Stimulated activated CD4-positive, alpha-beta T cell treated with anti-CD3 and anti-CD28 coated beads, Interleukin-1b, Interleukin-23, amount 100 ng/mL, for 4 hours (primary cell): ENCODE data around the gene SHISAL1.
"Not testable (repeated sequence)": the region's sequence is repeated elsewhere in the genome, so short reads cannot be mapped to it uniquely, and the experiment has no call there.

Experiments used
- DNase-seq, 2 donors: peaks; one replicate each; pipeline ENCODE4 v3.0.0-alpha.2; 2020; ENCODE audit warnings: low read depth in 2 of 2

SHISAL1 gene

DNA sequence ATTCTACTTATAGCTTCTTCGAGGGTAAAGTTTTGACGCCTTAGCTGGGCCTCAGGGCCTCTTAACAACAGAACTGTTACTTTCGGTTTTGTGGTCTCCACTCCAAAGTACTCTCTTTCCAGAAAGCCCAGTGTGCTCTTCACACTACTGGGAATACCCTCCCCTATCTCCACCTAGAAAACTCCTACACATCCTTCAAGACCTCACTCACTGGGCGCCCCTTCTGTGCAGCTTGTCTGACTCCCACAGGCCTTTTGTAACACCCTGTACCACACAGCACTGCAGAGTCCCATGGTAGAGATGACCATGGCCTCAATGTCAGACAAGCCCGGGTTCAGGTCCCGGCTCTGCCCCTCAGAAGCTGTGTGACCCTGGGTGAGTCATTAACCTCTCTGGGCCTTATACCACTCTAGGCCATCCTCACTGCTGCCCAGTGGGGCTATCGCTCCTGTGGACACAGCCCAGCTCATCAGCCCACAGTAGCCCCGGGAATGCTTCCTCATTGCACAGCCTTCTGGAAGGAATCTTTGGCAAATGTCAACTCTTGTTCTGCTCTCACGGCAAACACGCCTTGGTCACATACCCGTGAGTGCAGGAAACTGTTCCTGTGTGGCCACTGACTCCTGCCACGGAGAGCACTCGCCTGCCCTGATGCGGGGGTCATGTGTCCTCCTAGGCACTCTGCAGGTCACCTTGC lies 51.4 kb downstream of the SHISAL1 start:
- no peak for DNase-seq

DNA sequence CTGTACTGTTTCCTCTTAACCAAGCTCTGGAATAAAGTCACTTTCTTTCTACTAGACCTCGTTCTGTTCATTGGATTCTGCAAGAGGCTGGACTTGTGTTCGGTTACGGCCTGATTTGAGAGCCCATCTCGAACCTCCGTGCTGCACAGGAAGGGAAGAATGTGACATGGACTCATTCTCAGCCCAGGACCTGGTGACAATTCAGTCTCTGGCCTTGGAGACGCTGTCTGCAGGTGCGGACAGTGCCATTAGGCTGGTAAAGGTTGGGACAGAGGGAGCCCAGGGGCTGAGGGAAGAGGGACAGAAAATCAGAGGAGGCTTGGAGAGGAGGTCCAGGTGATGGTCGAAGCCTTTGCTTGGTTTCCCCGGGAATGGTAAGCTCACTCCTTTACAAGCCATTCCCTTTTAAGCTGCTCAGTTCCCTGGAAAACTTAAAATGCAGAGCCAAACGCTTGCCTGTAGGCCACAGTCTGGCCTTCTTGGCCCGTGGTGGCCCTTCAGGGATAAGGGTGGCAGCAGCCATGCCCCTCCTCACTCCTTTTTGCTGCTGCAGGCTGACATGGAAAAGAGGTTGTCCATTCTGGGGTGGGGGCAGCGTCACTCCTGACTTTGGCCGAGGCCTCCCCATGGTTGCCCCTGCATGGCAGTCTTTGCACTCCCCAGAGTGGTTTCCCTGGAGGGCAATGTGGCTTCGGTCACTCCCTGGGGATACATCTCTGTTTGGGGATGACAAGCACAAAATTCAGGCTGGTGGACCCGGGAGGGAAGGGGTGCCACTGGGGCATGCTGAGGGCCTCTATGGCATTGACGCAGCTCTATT lies 52.3 kb downstream of the SHISAL1 start:
- DNase-seq = no peak

GRCh38 chr22:44259366-44260215 lies 53.2 kb downstream of the SHISAL1 start:
- DNase-seq = no peak

DNA sequence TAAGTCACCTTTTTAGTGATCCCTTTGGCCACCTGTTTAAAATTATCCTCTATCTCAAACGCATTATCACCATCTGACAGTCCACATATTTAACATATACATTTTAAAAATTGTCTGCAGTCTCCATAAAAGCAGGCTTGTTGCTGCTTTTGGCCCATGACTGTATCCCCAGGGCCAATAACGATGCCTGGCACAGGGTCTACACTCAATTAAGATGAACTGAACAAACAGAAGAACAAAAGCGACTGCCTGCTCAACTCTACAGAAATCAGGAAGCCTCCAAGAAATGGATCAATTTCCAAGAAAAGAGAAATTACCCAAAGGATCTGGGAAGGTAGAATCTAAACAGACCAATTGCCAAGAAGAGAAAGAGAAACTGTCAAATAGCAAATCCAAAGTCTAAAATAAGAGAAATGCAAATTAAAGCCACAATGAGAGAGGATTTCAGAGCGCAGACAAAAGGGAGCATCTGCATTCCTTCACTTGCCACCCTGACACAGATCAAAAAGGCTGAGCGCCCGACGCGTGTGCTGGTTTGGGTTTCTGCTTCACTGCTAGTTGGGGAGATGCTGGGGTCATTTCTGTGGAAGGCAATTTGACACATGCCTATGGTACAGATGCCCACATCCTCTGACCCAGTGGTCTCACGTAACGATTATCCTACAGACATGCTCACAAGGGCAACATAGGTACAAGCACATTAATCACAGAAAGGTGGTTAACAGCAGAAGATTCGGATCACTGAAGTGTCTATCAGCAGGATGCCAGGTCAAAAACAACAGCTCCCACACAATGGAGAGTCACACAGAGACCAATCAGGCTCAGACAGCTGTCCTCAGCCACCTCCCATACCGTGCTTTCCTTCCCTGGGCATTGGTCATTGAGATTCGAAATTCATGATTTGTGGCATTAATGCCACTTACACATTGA lies 55.9 kb downstream of the SHISAL1 start:
- DNase-seq = no peak

DNA sequence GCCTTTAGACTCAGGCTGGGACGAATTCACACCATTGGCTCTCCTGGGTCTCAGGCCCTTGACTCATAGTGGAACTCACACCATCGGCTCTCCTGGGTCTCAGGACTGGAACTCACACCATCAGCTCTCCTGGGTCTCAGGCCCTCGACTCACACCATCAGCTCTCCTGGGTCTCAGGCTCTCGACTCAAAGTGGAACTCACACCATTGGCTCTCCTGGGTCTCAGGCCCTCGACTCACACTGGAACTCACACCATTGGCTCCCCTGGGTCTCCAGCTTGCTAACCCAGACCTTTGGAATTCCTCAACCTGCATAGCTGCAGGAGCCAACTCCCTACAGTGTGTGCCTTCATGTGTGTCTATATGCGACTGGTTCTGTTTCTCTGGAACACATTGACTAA lies 56.7 kb downstream of the SHISAL1 start:
- DNase-seq = no peak

DNA sequence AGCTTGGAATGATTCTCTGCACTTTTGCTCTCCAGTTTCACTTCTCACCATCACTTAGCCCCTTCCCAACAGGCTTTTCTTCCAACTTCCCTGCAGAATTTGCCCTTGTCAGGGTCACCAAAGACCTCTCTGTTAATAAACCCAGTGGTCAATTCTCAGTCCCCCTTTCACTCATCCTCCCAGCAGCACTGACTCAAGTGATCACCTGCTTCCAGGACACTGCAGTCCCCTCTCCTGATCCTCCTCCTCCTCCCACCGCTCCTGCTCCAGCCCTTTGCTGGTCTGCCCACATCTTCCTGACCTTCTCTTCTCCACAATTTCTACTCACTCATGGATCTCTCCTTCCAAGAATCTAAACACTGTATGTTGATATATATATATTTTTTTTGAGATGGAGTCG lies 57.9 kb downstream of the SHISAL1 start:
- no peak for DNase-seq

DNA sequence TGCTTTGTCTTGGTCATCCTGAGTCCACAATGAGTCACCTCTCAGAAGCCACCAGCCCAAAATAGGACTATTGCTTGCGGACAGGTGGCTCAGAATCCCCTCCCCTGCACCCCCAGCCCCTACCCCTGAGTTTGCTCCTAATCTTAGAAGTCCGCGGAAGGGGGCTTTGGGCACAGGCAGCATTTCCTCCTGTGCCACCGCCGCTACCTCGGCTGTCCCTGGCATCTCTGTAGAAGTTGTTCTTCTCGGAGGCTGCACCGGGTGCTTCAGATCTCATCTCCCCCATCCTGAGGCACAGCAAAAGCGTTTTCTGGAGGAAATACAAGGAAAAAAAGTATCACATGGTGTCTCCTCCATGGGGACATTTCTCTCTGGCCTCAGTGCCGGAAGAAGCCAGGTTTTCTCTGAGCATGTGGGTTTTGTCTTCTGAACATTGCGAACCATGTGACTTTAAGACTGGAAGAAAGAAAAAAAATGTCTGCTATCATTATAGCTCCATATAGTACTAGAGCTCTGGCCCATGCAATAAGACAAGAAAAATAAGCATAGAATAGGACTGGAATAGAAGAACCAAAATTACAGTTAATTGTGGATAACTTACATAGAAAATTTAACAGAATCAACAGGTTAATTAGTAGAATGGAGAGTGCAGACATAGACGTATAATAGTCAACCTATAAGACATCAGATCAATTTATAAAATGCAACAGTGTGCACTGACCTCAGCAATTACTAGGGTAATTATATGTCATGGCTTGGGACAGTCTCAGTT lies 63.2 kb downstream of the SHISAL1 start:
- DNase-seq = no peak

GRCh38 chr22:44248926-44249325 lies 63.8 kb downstream of the SHISAL1 start:
- no peak for DNase-seq

DNA sequence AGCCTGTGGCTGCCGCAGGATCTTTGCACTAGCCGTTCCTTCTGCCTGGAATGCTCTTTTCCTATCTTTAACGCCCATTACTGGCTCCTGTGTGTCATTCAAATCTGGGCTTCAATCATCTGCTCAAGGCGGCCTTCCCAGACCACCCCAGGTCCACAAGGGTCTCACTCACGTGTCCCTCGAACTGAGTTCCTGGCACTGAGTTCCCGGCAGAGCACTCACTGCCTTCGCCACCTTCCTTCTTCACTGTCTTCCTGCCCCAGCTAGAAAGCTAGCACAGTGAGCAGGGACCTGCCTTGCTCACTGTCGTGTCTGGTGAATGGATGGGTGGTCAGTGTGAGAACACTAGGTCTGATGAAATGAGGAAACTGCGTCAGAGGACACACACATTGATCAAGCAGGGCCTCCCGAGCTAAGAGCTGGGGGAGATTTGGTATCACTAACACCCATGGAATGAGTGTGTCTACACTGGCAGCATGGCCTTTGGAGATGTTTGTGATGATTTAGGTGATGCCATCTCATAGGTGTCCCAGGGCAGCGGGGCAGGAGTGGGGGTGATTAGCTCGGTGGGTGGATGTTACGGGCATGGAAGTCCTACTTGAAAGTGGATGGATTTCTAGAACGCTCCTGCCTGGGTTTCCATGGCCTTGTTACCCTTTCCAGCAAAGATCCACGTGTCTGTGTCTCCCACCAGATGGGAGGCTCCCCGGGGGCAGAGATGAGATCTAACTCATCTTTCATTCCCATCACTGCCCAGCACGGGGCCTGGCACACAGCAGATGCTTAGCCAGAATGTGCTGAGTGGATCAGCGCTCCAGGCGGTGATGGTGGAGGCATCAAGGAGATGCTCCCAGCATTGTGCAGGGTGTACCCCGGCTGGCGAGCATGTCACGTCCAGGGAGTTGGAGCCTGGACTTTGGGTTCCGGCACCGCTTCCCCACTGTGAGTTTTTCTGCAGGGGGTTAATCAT lies 64.5 kb downstream of the SHISAL1 start:
- DNase-seq = no peak

- DNase-seq = no peak
Observed at GRCh38 chr22:44247346-44247745, 65.4 kb downstream of the SHISAL1 start.

GRCh38 chr22:44246615-44247326 lies 66.0 kb downstream of the SHISAL1 start:
- DNase-seq = no peak

GRCh38 chr22:44245867-44246266 lies 66.9 kb downstream of the SHISAL1 start:
- no peak for DNase-seq

- no peak for DNase-seq
Observed at GRCh38 chr22:44245438-44245837, 67.3 kb downstream of the SHISAL1 start.

DNA sequence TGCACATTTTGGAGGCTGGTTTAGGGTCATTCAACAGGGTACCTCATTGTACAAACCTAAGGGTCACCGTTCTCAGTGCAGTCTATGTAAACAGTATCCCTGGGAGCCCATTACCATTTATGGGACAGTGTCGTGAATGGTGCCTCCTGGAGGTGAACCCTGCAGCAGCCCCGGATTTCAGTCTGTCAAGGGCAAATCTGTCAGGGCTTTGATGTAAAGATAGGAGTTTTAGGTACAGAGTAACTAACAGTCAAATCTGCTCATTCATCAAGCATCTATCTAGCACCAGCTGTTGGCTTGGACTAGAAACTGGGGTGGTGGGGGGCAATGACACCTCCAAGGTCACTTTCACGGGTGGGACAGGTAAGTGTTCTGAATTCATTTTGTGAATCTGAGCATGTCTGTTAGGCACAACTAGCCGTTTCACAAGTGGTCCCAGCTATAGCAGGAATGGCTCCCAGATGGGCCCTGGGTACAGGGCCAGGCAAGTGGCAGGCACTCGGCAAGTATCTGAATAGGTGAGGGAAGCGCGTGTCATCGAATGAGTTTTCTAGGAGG lies 68.4 kb downstream of the SHISAL1 start:
- no peak for DNase-seq

GRCh38 chr22:44243761-44244160 lies 69.0 kb downstream of the SHISAL1 start:
- no peak for DNase-seq

- DNase-seq = no peak
Observed at GRCh38 chr22:44242946-44243724, 69.6 kb downstream of the SHISAL1 start.

DNA sequence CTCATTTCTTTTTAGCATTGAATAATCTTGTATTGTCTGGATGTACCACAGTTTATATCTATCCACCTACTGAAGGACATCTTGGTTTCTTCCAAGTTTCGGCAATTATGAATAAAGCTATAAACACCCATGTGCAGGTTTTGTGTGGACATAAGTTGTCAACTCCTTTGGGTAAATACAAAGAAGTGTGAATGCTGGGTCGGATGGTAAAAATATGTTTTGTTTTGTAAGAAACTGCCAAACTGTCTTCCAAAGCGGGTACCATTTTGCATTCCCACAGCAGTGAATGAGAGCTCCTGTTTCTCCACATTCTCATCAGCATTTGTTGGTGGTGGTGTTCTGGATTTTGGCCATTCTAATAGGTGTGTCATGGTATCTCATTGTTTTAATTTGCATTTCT lies 71.6 kb downstream of the SHISAL1 start:
- not testable (repeated sequence) for DNase-seq

DNA sequence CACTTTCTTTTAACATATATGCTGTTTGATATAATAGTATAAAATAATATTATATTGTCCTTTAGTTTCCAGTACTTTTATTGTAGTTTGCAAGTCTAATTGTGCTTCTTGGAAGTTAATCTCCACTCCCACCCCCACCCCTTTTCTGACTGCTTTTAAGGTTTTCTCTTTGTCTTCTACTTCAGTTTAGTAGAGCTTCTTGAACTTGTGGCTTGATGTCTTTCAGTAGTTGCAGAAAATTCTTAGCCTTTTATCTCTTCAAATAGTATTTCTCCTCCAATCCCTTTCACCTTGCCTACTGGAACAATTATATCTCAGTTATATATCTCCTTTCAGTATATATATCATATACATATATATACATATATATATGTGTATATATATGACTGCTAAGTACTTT lies 75.5 kb downstream of the SHISAL1 start:
- no peak for DNase-seq
